HG03460 (cell line): Measurements from ENCODE around the gene CDK6.

ENCODE experiments used
- ATAC-seq: cut with Tn5 transposase; IDR thresholded peaks from one replicate; pipeline ENCODE4 v1.9.1; 2021; ENCODE audit not compliant: unreplicated experiment

Gene CDK6

DNA sequence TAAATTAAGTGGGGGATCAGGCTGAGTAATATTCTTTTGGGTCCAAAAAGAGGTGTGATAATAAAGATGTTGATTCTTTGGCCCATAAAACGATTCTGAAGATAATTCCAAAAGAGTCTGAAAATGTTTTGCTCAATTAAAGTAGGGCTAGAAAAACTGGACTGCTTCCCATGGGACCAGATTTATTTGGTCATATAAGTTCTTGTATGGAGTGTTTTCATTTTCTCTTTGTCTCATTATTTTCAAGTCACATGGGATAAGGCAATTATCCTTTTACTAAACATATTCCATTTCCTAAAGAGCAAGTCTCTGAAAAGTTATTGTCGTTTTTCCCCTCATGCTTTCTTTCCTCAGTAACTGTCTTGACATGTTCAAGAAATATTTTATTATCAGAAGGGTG, 41.5 kb downstream of the CDK6 start:
- ATAC-seq: no peak

DNA sequence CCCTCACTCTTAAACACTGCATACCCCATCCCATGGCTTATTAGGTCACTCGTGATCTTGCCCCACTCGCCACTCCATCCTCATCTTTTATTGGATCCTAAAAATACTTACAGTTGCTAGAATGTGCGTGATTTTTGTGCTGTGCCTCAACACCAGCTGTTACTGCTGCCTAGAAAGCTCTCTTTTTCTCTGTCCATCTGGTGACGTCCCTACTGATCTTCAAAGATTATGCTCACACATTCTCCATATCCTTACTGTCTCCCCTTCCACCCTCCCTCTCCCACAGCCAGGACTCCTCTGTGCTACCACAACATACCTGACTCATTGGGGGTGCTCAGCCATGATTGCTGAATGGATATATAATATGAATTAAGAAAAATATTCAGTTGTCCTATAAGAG, 42.0 kb downstream of the CDK6 start:
- no peak for ATAC-seq

DNA sequence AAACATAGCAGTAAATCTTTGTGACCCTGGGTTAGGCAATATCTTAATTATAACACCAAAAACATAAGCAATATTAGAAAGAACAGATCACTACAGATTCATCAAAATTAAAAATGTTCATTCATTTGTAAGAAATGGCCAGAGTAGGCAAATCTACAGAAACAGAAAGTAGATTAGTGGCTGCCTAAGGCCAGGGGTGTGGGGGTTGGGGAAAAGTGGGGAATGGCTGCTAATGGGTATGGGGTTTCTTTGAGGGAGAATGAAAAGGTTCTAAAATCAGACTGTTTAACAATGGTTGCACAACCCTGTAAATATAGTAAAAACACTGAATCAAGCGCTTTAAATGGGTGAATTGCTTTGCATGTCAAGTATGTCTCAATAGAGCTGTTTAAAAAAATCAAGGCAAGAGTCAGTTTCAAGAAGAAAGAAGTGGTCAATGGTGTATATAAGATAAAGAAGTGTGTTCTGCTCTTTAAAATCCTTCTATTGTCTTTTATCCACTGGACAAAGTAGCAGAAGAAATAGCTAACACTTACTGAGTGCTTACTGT, 42.6 kb downstream of the CDK6 start:
- no peak for ATAC-seq

DNA sequence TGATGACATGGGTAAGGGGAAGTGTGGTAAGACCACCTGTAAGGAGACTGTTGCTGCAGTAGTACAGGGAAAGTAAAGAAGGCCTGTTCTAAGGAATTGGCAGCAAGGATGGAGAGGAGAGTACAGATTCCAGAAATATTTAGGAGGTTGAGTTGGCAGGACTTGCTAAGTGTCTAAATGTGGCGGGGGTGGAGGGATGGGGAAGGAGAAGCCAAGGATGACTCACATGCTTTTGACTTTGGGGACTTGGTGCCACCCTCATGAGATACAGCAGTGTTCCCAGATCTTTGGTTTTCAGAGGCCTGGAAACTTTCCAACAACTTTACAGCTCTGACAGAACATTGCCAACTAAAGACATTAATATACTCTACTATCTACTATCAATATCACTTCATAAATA, 45.4 kb downstream of the CDK6 start:
- ATAC-seq: no peak

- no peak for ATAC-seq
These were observed 47.7 kb downstream of the CDK6 start for GRCh38 chr7:92788559-92789183.

- no peak for ATAC-seq
These were observed 50.5 kb downstream of the CDK6 start for GRCh38 chr7:92785923-92786322.

GRCh38 chr7:92784935-92785334, 51.4 kb downstream of the CDK6 start:
- ATAC-seq: no peak

GRCh38 chr7:92783260-92784201, 52.8 kb downstream of the CDK6 start:
- no peak for ATAC-seq

DNA sequence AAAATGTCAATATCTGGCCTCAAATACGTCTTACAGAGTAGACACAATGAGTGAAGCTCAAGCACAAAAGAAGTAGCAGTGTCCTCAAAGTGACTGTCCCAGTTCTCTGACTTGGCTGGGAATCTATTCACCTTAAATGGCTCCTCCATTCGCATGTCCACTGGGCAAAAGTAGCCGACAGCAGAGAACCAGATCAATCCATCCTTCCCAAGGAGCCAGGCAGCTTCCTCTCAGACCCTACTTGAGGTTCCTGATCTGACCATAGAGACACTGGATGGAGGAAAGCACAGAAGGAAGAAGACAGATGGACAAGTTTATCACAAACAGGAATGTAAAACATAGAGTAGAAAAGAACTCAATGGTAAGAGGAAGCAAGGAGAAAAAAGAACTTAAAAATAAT, 53.5 kb downstream of the CDK6 start:
- no peak for ATAC-seq

- ATAC-seq: no peak
These were observed 54.1 kb downstream of the CDK6 start for GRCh38 chr7:92782236-92782635.

- no peak for ATAC-seq
These were observed 55.2 kb downstream of the CDK6 start for GRCh38 chr7:92781117-92781720.

DNA sequence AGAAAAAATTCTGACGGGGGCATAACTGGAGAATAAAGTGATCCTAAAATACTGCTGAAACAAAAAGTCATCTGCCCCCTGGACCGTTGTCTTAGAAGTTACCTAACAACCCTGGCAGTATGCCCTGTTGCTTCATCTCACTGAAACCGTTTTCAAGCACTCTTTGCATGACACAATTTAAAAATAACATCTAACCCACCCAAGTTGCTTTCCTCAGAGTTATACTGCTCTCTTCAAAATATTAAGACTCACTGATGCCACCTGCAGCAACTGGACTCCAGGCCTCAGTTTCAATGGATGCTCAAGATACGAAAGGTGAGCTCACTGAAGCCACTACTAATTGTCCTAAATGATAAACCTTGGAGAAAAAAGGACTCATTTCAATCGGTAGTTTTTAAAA, 57.4 kb downstream of the CDK6 start:
- ATAC-seq: peak; percentile 79

GRCh38 chr7:92777993-92778392, 58.4 kb downstream of the CDK6 start:
- ATAC-seq: no peak

DNA sequence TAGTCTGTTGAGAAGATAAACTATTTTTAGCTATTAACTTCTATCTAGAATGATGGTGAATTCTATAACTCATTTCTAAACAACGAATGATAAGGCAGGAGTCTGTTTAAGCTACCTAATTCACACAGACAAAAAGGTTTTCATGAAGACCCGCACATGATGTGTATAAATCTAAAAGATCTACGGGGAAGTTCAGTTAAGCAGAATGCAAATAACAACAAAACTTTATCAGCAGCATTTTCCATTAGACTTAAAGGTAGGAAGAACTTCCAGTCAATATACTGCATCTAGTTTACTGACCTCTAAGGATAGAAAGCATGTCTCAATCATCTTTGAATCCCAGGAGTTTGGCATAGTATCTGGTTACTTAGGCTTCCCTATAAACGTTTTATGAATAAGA, 62.6 kb downstream of the CDK6 start:
- ATAC-seq: no peak

- ATAC-seq: no peak
These were observed 66.5 kb downstream of the CDK6 start for GRCh38 chr7:92769844-92770243.

DNA sequence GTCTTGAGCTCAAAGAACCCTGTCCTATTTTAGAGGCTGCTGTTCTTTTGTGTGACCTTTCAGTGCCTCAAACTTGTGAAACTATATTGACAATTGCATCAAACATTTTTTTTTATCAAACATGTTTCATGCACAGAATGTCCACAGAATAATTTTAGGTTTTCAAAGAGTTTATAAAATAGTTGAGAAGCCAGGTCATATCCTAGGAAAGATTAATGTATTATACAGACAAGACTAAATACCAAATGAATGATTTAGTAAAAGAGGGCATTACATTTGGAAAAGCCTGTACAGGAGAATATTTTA, 67.0 kb downstream of the CDK6 start:
- peak; percentile 17 for ATAC-seq

DNA sequence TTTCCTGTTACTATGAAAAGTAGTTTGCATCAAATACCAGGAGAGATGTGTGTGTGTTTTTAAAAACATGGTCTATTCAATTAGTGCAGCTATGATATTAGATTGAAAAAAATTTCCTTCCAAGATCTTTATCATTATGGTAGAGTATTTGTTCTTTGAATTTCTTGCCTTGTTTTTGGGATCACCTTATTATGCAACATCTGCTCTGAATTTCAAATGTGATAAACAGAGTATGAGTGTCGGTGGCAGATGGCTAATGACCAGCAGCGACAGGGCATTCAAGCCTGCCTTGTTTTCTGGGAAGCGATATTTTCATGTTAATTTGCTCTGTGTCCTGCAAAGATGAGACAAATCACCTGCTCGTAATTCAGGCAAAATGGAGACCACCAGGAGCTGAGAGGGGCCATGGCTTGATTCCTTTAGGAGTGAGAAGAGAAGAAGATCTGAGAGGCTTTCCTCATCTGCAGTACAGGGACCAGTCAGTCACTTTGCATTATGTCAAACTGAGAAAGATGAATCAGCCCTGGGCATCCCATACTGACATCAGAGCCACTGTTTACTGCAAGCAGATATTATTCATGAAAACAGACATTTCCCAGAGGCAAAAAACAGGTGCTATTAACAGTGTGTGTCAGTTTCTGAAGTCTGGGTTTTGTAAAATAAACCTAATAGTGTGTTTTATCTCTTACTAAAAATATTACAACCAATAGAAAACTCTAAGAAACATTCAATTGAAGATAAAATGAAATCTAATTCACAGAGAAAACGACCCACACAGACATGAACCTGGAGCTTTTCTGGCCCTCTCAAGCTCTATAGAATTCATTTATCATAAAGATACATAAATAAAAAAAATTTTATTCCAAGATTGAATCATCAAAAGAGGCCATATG, 67.6 kb downstream of the CDK6 start:
- ATAC-seq: peak; percentile 84

- ATAC-seq: no peak
These were observed 68.9 kb downstream of the CDK6 start for GRCh38 chr7:92767437-92767836.

GRCh38 chr7:92766461-92767003, 69.8 kb downstream of the CDK6 start:
- ATAC-seq: no peak

- no peak for ATAC-seq
These were observed 70.6 kb downstream of the CDK6 start for GRCh38 chr7:92765725-92766124.
